Cortex of kidney (tissue), 1 donor: ENCODE results near the gene NDRG3.
"Not testable (repeated sequence)": the region's sequence is repeated elsewhere in the genome, so short reads cannot be mapped to it uniquely, and the experiment has no call there.

Experiments used
- DNase-seq: peaks from one replicate; lab custom pipeline; 2025; lab: John Stamatoyannopoulos, UW

NDRG3 gene

DNA sequence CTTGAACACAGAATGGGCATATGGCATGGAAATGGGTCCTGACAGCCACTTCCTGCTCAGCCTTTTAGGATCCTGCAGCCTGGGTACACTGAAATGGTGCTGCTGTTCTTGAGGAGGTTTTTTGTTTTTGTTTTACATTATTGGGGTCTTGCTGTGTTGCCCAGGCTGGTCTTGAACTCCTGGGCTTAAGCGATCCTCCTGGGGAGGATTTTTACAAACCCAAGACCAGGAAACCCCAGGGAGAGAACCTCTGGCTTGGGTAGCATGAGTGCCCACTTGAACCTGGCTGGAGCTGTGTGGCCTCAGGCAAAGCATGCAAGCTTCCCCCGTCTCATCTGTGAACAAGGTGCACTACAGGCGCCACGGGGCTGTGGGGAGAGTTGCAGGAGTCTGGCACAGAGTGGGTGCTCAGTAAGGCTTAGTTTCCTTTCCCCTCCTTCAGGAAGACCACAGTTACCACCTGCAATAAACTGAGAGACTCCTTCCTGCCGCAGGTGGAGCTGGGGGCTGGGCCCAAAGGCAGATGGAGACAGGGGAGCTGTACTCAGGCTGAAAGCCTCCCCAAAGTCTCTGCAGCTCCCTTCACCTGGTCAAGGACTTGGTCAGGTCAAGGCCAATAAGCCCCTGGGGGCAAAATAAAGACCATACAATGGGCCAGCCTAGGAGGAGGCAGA is 101.7 kb downstream of the NDRG3 start:
- DNase-seq = no peak

DNA sequence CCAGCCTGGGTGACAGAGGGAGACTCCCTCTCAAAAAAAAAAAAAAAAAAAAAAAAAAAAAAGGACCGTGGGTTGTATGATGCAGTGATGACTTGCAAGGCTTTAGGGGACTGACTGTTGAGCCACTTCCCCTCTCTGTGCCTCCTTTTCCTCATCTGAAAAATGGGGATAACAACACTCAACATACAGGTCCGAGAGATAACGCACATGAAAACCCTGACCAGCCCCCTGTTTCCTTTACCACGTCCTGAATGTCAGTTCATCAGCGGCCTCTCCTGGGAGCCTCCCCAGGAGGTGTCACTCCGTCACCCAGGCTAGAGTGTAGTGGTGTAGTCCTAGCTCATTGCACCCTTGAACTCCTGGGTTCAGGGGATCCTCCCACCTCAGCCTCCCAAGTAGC is 103.8 kb downstream of the NDRG3 start:
- DNase-seq = no peak

- no peak for DNase-seq
Measured at GRCh38 chr20:36641506-36641843, 104.4 kb downstream of the NDRG3 start.

GRCh38 chr20:36638876-36639400 is 107.0 kb downstream of the NDRG3 start:
- not testable (repeated sequence) for DNase-seq

DNA sequence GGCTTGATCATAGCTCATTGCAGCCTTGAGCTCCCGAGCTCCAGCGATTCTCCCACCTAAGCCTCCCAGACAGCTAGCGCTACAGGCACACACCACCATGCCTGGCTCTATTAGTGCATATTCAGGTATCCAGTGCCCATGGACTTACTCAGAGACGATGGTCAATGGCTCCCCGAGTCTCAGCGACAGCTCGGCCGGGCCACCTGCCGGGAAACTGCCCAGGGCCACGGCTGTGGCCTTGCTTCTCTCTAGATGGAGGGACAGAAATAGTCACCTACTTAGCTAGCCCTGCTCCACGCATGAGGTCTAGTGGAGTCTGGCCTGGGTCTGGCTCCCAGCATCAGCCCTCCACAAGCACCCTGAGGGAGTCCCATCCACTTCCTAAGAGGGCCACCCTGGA is 111.5 kb downstream of the NDRG3 start:
- DNase-seq = no peak

DNA sequence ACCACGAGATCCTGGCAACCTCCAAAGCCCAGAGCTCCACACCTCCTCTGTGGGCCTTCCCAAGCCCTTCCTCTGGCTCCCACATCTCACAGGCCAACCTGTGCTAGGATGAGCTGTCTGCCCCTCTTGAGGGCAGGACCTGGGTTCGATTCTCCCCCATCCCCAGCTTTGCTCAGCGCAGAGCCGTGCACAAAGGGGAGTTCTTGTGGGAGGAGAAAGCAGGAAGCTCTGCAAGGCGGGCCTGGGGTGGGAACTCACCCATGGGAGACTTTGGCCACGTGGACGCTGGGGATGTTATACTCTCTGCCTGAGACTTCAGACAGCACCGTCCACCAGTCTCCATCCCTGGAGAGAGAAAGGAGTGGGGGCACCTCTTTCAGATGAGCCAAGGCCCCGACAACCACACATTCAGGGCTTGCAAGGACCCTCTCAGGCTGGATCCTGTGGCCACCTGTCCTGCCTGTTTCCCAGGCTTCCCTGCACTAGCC is 112.6 kb downstream of the NDRG3 start:
- DNase-seq = no peak

GRCh38 chr20:36632487-36633284 is 113.2 kb downstream of the NDRG3 start:
- no peak for DNase-seq

DNA sequence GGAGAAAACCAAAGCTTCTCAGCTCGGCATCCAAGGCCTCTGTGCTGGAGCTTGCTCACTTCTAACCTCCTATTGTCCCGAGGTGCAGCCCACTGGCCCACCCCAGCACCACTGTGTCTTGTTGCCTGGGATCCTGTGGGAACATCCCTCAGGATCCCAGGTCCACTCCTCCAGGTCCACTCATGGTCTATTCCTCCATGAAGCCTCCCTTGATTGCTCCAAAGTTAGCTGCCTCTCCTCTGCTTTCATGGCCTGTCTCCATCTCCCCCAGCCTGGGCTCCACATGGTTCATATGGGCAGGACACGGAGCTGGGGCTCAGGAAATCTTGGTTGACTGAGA is 113.8 kb downstream of the NDRG3 start:
- no peak for DNase-seq

DNA sequence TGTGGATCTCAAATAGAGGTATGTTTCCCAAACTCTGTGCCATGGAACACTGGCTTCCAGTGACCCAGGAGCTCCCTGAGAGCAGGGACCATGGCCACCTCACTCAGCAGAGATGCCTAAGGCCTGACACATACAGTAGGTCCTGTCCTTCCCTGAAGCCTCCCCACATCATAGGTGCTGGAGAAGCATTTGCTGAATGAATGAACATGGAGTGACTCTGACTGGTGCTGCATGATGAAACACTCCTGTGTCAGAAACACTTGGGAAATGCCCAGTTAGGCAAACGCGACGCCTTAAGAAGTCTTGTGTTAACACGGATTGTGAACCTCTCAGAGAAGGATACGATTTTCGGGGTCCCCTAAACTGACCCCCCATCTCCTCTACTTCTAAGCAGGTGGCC is 114.2 kb downstream of the NDRG3 start:
- DNase-seq = no peak

- DNase-seq = no peak
Measured at GRCh38 chr20:36629719-36630681, 115.9 kb downstream of the NDRG3 start.

DNA sequence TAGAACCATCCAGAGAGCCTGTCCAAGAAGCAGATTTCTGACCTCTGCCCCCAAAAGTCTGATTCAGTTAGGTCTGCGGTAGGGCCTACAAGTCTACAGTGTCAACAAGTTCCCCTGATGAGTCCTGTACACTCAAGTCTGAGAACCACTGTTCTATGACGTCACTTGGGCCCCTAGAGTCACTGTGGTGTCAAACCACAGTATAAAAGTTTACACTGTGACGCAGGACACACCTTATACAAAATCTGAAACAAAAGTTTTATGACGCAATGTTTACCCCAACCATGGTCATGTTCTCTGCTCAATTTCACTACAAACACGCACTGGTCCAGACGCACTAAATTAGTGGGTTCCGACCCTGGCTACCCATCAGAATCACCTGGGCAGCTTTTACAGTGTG is 117.8 kb downstream of the NDRG3 start:
- no peak for DNase-seq

DNA sequence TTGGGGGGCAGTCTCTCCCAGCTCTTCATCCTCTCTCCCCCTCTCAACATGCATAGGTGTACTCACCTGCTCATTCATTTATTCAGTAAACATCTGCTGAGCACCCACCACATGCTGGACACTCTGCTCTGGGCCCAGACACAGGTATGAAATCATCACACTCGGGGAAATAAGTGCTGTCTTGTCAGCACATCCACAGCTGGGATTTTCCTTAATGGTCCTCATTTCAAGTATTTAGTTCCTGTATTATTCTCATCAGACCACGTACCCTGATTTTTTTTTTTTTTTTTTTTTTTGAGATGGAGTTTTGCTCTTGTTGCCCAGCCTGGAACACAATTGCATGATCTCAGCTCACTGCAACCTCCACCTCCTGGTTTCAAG is 121.0 kb downstream of the NDRG3 start:
- DNase-seq = no peak

DNA sequence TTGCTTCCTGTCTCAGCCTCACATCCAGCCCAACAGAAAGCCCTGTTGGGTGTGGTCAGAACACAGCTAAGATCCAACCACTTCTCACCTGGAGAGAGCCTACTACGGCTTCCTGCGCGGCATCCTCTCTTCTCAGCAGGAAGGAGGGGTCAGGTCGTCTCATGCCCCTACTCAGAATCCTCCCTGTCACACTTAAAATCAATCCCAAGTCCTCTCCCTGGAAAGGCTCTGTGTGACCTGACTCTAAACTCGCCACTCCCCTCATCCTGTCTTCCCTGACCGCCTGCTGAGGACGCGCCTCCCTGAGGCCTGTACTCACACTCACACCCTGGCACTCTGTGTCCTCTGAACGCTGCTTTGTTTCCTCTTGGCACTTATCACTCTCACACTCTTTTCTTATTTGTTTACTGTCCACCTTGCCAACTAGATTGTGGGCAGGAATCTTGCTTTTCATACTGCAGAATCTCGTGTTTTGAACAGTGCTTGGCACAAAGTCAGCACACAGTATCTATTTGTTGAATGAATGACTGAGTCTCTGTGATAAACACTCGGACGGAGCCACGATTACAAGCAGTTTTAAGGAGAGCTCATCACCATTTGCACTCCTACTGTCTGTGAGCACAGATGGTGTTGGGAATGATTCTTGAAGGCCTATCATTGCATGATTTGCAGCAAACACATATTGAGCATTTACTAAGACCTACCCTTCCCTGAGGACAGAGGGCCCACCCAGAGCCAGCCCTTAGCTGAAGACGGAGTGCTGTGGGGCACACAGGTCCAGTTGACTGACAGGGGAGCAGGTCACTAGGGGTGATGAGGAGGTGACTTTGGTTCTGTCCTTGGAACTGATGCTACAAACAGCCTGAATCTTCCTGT is 121.6 kb downstream of the NDRG3 start:
- no peak for DNase-seq

GRCh38 chr20:36623444-36623843 is 122.4 kb downstream of the NDRG3 start:
- no peak for DNase-seq

DNA sequence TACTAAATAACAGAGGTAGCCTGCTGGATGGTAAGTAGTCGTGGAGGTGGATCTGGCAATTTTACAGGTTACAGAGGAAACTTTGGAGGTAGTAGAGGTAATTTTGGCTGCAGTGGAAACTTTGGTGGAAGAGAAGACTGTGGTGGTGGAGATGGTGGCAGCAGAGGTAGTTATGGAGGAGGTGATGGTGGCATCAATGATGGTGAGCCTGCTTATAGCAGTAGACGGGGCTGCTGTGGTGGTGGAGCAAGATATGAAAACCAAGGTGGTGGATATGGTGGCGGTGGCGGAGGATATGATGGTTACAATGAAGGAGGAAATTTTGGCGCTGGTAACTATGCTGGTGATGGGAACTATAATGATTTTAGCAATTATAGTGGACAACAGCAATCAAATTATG is 125.0 kb downstream of the NDRG3 start:
- no peak for DNase-seq

GRCh38 chr20:36614781-36615557 is 130.9 kb downstream of the NDRG3 start:
- no peak for DNase-seq

DNA sequence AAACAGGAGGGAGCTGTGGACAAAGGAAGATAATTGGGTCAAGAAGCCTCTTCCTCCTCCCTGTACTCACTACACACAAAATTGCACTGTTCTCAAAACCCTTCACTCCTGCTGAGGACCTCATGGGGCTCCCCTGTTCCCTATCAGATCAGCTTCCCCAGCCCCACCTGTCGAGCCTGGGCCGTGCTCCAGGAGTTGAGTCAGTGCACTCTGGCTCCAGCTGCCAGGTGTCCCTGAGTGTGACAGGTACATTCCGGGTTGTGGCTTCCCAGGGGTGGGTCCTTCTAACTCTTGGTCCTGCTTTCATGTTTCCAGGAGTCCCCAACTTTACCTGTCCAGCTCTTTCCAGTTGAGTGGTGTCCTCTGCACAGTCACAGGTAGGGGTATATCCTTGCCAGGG is 131.9 kb downstream of the NDRG3 start:
- no peak for DNase-seq

- DNase-seq = no peak
Measured at GRCh38 chr20:36611625-36612024, 134.3 kb downstream of the NDRG3 start.

DNA sequence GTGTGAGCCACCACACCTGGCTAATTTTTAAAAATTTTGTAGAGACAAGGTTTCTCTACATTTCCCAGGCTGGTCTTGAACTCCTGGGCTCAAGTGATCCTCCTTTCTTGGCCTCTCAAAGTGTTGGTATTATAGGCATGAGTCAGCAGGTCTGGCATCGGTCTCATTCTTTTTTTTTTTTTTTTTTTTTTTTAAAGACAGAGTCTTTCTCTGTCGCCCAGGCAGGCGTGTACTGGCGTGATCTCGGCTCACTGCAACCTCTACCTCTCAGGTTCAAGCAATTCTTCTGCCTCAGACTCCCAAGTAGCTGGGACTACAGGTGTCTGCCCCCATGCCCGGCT is 137.5 kb downstream of the NDRG3 start:
- not testable (repeated sequence) for DNase-seq

DNA sequence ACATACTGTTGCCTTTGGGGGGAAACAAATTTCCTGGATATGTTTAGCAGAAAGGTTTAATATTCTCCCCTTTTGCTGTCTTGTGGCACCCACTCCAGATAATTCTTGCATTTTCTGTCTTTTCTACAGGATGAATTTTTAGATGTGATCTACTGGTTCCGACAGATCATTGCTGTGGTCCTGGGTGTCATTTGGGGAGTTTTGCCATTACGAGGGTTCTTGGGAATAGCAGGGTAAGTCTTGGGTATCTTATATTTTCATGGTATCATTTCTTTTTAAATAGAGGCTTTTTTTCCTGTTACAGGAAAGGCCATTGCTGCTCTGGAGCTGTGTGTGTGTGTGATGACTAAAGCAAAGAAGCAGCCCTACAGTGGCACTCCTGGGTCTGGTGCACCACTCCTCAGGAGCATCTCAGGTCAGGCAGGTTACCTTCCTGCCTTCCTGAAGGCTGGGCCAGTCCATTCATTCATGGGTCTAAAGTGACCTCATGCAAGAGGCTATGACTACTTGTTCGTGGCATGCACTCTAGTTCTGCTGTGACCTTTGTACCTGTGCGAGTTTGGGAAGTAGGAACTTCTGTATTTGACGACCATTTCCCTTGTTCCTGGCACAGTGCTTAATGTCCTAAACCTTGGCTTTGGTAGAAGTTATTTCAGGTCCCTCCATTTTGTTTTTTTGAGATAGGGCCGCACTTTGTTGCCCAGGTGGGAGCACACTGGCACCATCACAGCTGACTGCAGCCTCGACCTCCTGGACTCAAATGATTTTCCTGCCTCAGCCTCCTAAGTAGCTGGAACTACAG is 138.1 kb downstream of the NDRG3 start:
- no peak for DNase-seq
